Esophagus muscularis mucosa (tissue), 4 donors: ENCODE data around the gene HTATSF1. TPM values are rescaled to one million over a fixed set of nuclear protein-coding genes. Genes with fewer than 3 reads are reported as not detected.

Source experiments
- DNase-seq: peaks from one replicate; pipeline ENCODE4 v3.0.0-alpha.2; 2017; ENCODE audit errors: extremely low spot score
- H3K27ac ChIP-seq, 4 donors: fragments of 200-600 bp; sonication (generic); replicated peaks in 1 of 4; 1 replicate in 3 of 4; 2 replicates in 1 of 4; pipeline ENCODE4 v1.5.1; 2016 to 2019; ENCODE audit warnings: mild to moderate bottlenecking in 1 of 4
- H3K27me3 ChIP-seq, 4 donors: fragments of 200-600 bp; sonication (generic); one replicate each; pipeline versions ENCODE4 v1.5.1 to v1.6.0; 2016 to 2019
- H3K36me3 ChIP-seq, 4 donors: fragments of 200-600 bp; sonication (generic); one replicate each; pipeline ENCODE4 v1.5.1; 2016 to 2019
- H3K4me1 ChIP-seq, 4 donors: fragments of 200-600 bp; sonication (generic); one replicate each; pipeline ENCODE4 v1.5.1; 2016 to 2019
- H3K4me3 ChIP-seq, 4 donors: fragments of 200-600 bp; sonication (generic); 1 replicate in 2 of 4; 2 replicates in 2 of 4; pipeline ENCODE4 v1.5.1; 2016 to 2019; ENCODE audit warnings: mild to moderate bottlenecking in 4 of 4, moderate library complexity in 1 of 4
- H3K9me3 ChIP-seq, 4 donors: fragments of 200-600 bp; sonication (generic); 1 replicate in 3 of 4; 2 replicates in 1 of 4; pipeline ENCODE4 v1.5.1; 2016 to 2019
- CTCF ChIP-seq, 3 experiments: fragments of 200-600 bp in 2 of 3; fragments of 450-650 bp in 1 of 3; sonication (generic) in 2 of 3; IDR thresholded peaks; one replicate each; pipeline ENCODE4 v1.5.1; 2017 to 2019; ENCODE audit warnings: antibody characterized with exemption in 3 of 3, mild to moderate bottlenecking in 2 of 3, moderate library complexity in 1 of 3
- EP300 ChIP-seq: sonication (generic); formaldehyde crosslinking; IDR thresholded peaks from one replicate; pipeline ENCODE4 v1.6.1; 2017; ENCODE audit warnings: antibody characterized with exemption
- POLR2A ChIP-seq: fragments of 450-650 bp; IDR thresholded peaks from one replicate; pipeline ENCODE4 v1.6.1; 2017; ENCODE audit warnings: antibody characterized with exemption, moderate library complexity, mild to moderate bottlenecking, low read depth
- POLR2AphosphoS5 ChIP-seq, 2 donors: sonication (generic); formaldehyde crosslinking; IDR thresholded peaks; one replicate each; pipeline ENCODE4 v1.6.1; 2017; ENCODE audit warnings: antibody characterized with exemption in 2 of 2
- WGBS: methylation state at CpG from one replicate; pipeline ENCODE4 v1.1.5; 2018; 5-methylcytosine and 5-hydroxymethylcytosine counted together
- intact Hi-C: fragments of 100-400 bp; cut with DNase I; formaldehyde crosslinking; loops from one replicate; pipeline ENCODE4 v1.15.1; 2023
- total RNA-seq, 4 donors: library from RNA; depleted of rRNA; stranded (reverse); fragments of >200 nt; gene quantifications; one replicate each; pipeline versions ENCODE4 v1.1.0 to v1.2.1, GENCODE V29; 2016

The HTATSF1 gene
- total RNA-seq, result 10 to 100 TPM; 47.7 to 59.8 (median 55.4) TPM

GRCh38 chrX:136497556-136498052 is at the start of gene HTATSF1:
Gene HTATSF1 (plus strand): TSS chrX:136497592. CDS start chrX:136497685, 93 bp downstream.
- Histone ChIP-seq H3K27ac (peak within 1 kb of the TSS; percentile 86 to 95 (median 94)), H3K36me3 (peaks cover 0 to 20% (median 7%) of the 10 kb centered on the region in 4 donors), H3K27me3 (peaks cover 0 to 7% (median 0%) of the 10 kb centered on the region in 4 donors), H3K9me3 (no peaks in the 10 kb centered on the region), H3K4me3 (peak within 1 kb of the TSS; percentile 61 to 69 (median 66)), H3K4me1 (peaks cover 3 to 24% (median 15%) of the 10 kb centered on the region in 4 donors)
- no peak for DNase-seq
- peak; percentile 38 to 62 for TF ChIP-seq POLR2AphosphoS5 (IDR thresholded peaks at IDR 0.05)
- no peak for TF ChIP-seq CTCF (IDR thresholded peaks at IDR 0.05)
- WGBS, result 53% methylated on average over 27 of the region's 35 CpGs
- intact Hi-C loops, result loop anchor here (5.0 kb wide), 1 partner anchor 525 kb away; the partner anchor contains the start of gene MMGT1

- no peak for TF ChIP-seq EP300
- TF ChIP-seq POLR2AphosphoS5 (IDR thresholded peaks at IDR 0.05), result no peak
- TF ChIP-seq POLR2A, result no peak
- TF ChIP-seq CTCF (IDR thresholded peaks at IDR 0.05), result no peak
- intact Hi-C loops, result no loop called here
- H3K27ac ChIP-seq, result no peak overlapping the region
- H3K36me3 ChIP-seq, result no peaks in the 10 kb centered on the region
- H3K4me3 ChIP-seq, result no peak overlapping the region
- H3K27me3 ChIP-seq, result no peaks in the 10 kb centered on the region
- no peak for DNase-seq
- H3K4me1 ChIP-seq, result no peaks in the 10 kb centered on the region
- no peaks in the 10 kb centered on the region for H3K9me3 ChIP-seq
Observed at GRCh38 chrX:136447968-136448367, 49.4 kb upstream of the HTATSF1 start.

- WGBS, result 53% methylated on average over 8 of the region's 8 CpGs
- Histone ChIP-seq H3K27me3 (no peaks in the 10 kb centered on the region), H3K27ac (no peak overlapping the region), H3K4me1 (no peaks in the 10 kb centered on the region), H3K9me3 (no peaks in the 10 kb centered on the region), H3K4me3 (no peak overlapping the region), H3K36me3 (no peaks in the 10 kb centered on the region)
- DNase-seq, result no peak
- intact Hi-C loops, result no loop called here
- TF ChIP-seq CTCF (IDR thresholded peaks at IDR 0.05), result no peak
Observed at GRCh38 chrX:136450050-136450830, 47.2 kb upstream of the HTATSF1 start.

GRCh38 chrX:136452614-136453013 is 44.8 kb upstream of the HTATSF1 start:
- DNase-seq, result no peak
- Histone ChIP-seq H3K9me3 (no peaks in the 10 kb centered on the region), H3K27me3 (no peaks in the 10 kb centered on the region), H3K36me3 (no peaks in the 10 kb centered on the region), H3K4me3 (no peak overlapping the region), H3K27ac (no peak overlapping the region), H3K4me1 (no peaks in the 10 kb centered on the region)
- intact Hi-C loops, result no loop called here
- TF ChIP-seq CTCF (IDR thresholded peaks at IDR 0.05) (no peak), POLR2AphosphoS5 (IDR thresholded peaks at IDR 0.05) (no peak), POLR2A (no peak), EP300 (no peak)
- 89% methylated on average over 5 of the region's 5 CpGs for WGBS

- intact Hi-C loops, result no loop called here
- no peaks in the 10 kb centered on the region for H3K36me3 ChIP-seq
- no peaks in the 10 kb centered on the region for H3K9me3 ChIP-seq
- H3K27me3 ChIP-seq, result no peaks in the 10 kb centered on the region
- H3K27ac ChIP-seq, result no peak overlapping the region
- no peak for TF ChIP-seq POLR2A
- TF ChIP-seq POLR2AphosphoS5 (IDR thresholded peaks at IDR 0.05), result no peak
- TF ChIP-seq EP300, result no peak
- no peak for TF ChIP-seq CTCF (IDR thresholded peaks at IDR 0.05)
- H3K4me1 ChIP-seq, result no peaks in the 10 kb centered on the region
- 67% methylated on average over 1 of the region's 1 CpG for WGBS
- no peak overlapping the region for H3K4me3 ChIP-seq
- DNase-seq, result no peak
Observed at GRCh38 chrX:136453114-136453513, 44.3 kb upstream of the HTATSF1 start.
